RPMI8226 (cell line): ENCODE measurements around the gene MRGPRD.

ENCODE experiments used
- DNase-seq: peaks from one replicate; pipeline ENCODE4 v3.0.0-alpha.2; 2015

MRGPRD gene

GRCh38 chr11:68966894-68967780 lies 13.6 kb downstream of the MRGPRD start:
- no peak for DNase-seq

GRCh38 chr11:68965901-68966853 lies 14.6 kb downstream of the MRGPRD start:
- DNase-seq = no peak

GRCh38 chr11:68963779-68964178 lies 17.0 kb downstream of the MRGPRD start:
- no peak for DNase-seq

- DNase-seq = no peak
Observed at GRCh38 chr11:68962527-68963250, 18.1 kb downstream of the MRGPRD start.

- no peak for DNase-seq
Observed at GRCh38 chr11:68961245-68961644, 19.5 kb downstream of the MRGPRD start.

GRCh38 chr11:68960294-68961071 lies 20.3 kb downstream of the MRGPRD start:
- no peak for DNase-seq

- no peak for DNase-seq
Observed at GRCh38 chr11:68959465-68960293, 21.1 kb downstream of the MRGPRD start.

- DNase-seq = no peak
Observed at GRCh38 chr11:68958211-68958610, 22.6 kb downstream of the MRGPRD start.

- no peak for DNase-seq
Observed at GRCh38 chr11:68956547-68957254, 24.1 kb downstream of the MRGPRD start.

GRCh38 chr11:68956142-68956541 lies 24.6 kb downstream of the MRGPRD start:
- peak; percentile 43 for DNase-seq

- DNase-seq = no peak
Observed at GRCh38 chr11:68955607-68955958, 25.2 kb downstream of the MRGPRD start.

GRCh38 chr11:68954836-68955606 lies 25.8 kb downstream of the MRGPRD start:
- DNase-seq = peak; percentile 36

- no peak for DNase-seq
Observed at GRCh38 chr11:68950762-68951161, 30.0 kb downstream of the MRGPRD start.

GRCh38 chr11:68950270-68950669 lies 30.5 kb downstream of the MRGPRD start:
- DNase-seq = peak; percentile 59

- DNase-seq = no peak
Observed at GRCh38 chr11:68948935-68949334, 31.9 kb downstream of the MRGPRD start.

GRCh38 chr11:68948496-68948895 lies 32.3 kb downstream of the MRGPRD start:
- DNase-seq = no peak

GRCh38 chr11:68947151-68947550 lies 33.6 kb downstream of the MRGPRD start:
- no peak for DNase-seq

GRCh38 chr11:68946416-68947090 lies 34.2 kb downstream of the MRGPRD start:
- DNase-seq = no peak

GRCh38 chr11:68942751-68943271 lies 38.0 kb downstream of the MRGPRD start:
- DNase-seq = no peak
